Heart left ventricle (tissue), 16 donors: ENCODE data around the gene MAPK10. TPM values are rescaled to one million over a fixed set of nuclear protein-coding genes. Genes with fewer than 3 reads are reported as not detected.

ENCODE experiments used
- ATAC-seq, 4 donors: fragments of 200-7000 bp; cut with Tn5 transposase; one replicate each; pipeline ENCODE4 v1.9.1; 2020 to 2022; ENCODE audit warnings: moderate library complexity in 4 of 4, mild to moderate bottlenecking in 3 of 4, moderate number of reproducible peaks in 1 of 4
- DNase-seq, 5 donors: peaks; one replicate each; pipeline ENCODE4 v3.0.0-alpha.2; 2020
- H3K27ac ChIP-seq, 12 donors: fragments of 200-600 bp; sonication (generic) in 4 of 12; one replicate each; pipeline versions ENCODE4 v1.5.0 to v1.8.0; 2016 to 2022; ENCODE audit warnings: mild to moderate bottlenecking in 2 of 12
- H3K27me3 ChIP-seq, 9 donors: fragments of 200-600 bp; sonication (generic) in 2 of 9; one replicate each; pipeline versions ENCODE4 v1.5.1 to v1.8.0; 2016 to 2022; ENCODE audit warnings: mild to moderate bottlenecking in 3 of 9
- H3K36me3 ChIP-seq, 9 donors: fragments of 200-600 bp; sonication (generic) in 2 of 9; one replicate each; pipeline versions ENCODE4 v1.5.0 to v1.8.0; 2018 to 2022; ENCODE audit warnings: mild to moderate bottlenecking in 2 of 9
- H3K4me1 ChIP-seq, 12 donors: fragments of 200-600 bp; sonication (generic) in 4 of 12; one replicate each; pipeline versions ENCODE4 v1.5.0 to v1.8.0; 2016 to 2022; ENCODE audit warnings: mild to moderate bottlenecking in 3 of 12
- H3K4me3 ChIP-seq, 12 donors: fragments of 200-600 bp; sonication (generic) in 4 of 12; one replicate each; pipeline versions ENCODE4 v1.5.0 to v1.8.0; 2017 to 2022; ENCODE audit warnings: mild to moderate bottlenecking in 9 of 12, moderate library complexity in 4 of 12
- H3K9me3 ChIP-seq, 12 donors: fragments of 200-600 bp; sonication (generic) in 4 of 12; one replicate each; pipeline versions ENCODE4 v1.5.0 to v1.8.0; 2016 to 2022; ENCODE audit warnings: mild to moderate bottlenecking in 1 of 12
- CTCF ChIP-seq, 12 donors: fragments of 200-600 bp; sonication (generic) in 4 of 12; IDR thresholded peaks; one replicate each; pipeline versions ENCODE4 v1.5.0 to v1.8.0; 2018 to 2022; ENCODE audit warnings: antibody characterized with exemption in 12 of 12, mild to moderate bottlenecking in 5 of 12
- POLR2A ChIP-seq, 2 donors: fragments of 450-650 bp; IDR thresholded peaks; one replicate each; pipeline ENCODE4 v1.6.1; 2017; ENCODE audit warnings: antibody characterized with exemption in 2 of 2, mild to moderate bottlenecking in 2 of 2, moderate library complexity in 2 of 2
- WGBS, 4 donors: extraction: QIAGEN DNeasy Blood & Tissue Kit in 2 of 4; methylation state at CpG; one replicate each; pipeline versions ENCODE4 v1.1.5 to v1.1.7; 2013 to 2018; 5-methylcytosine and 5-hydroxymethylcytosine counted together
- intact Hi-C, 10 donors: fragments of 100-400 bp; cut with DNase I; formaldehyde crosslinking; loops; one replicate each; pipeline versions ENCODE4 v1.11.1 to v1.14.2; 2022
- long read RNA-seq, 3 donors: library from polyadenylated mRNA; unstranded; transcript quantifications; one replicate each; pipeline ENCODE4 v2.0.0, GENCODE V29; 2020 to 2021
- polyA plus RNA-seq, 2 donors: library from polyadenylated mRNA; stranded (reverse); fragments of 200-250 nt; gene quantifications; one replicate each; pipeline ENCODE4 v1.2.3, GENCODE V29; 2013
- total RNA-seq, 9 donors: library from RNA; depleted of rRNA in 2 of 9; stranded (reverse); fragments of >200 nt in 2 of 9; fragmentation: NEBNext Ultra II Directional in 3 of 9; extraction: Animal tissue kit (Norgen Biotek cat#: 25700) in 3 of 9; gene quantifications; one replicate each; pipeline versions ENCODE4 v1.1.0 to v1.2.4, GENCODE V29; 2016 to 2023
- donor health status: ischemic (EF 13 %, LVEDD 7.1; RV severe dilation, severe dysfunction).
- donor health status: healthy with polysubstance abuse.
- donor health status: DM: no; HTN: yes; CAD: no.
- donor health status: DM: no; HTN: no; CAD: no.
- donor health status: ischemic (EF 25% LVEDD 6.9; RV normal size, moderate dysfunction).
- donor health status: ischemic (EF 25% LVEDD 5.7; RV mildly dilated, moderate dysfunction).
- donor health status: healthy.
- donor health status: DM: yes; HTN: yes; CAD: no.
- donor health status: ischemic (EF 35%, LVEDD 5.7; RV mildly dilated, moderate dysfunction).
- donor health status: nonischemic (EF 11% LVEDD 7.7; RV severe dilation, severe dysfunction).
- donor health status: DM: yes; HTN: yes; CAD: no.
- donor health status: PGD.
- donor health status: ischemic (EF 29% LVEDD 5.4; RV normal size, mild dysfunction).
- donor health status: nonischemic (EF 23%, LVEDD 6.1; RV moderate dilation, normal function).

MAPK10 gene
- total RNA-seq (10 to 100 TPM in 1 of 9 donors, 1 to 10 TPM in 8; 1.5 to 14.1 (median 2.8) TPM), polyA plus RNA-seq (1 to 10 TPM in 1 of 2 donors, under 1 TPM in 1; 0.87 to 2.0 TPM)
- long read RNA-seq, donor 1, partial matches to known transcripts, result 0 of 1 reads
- long read RNA-seq, donor 1, other reads (novel, unspliced or antisense), result 1 of 1 reads
- long read RNA-seq, donor 2, partial matches to known transcripts, result 1 of 2 reads
- long read RNA-seq, donor 2, other reads (novel, unspliced or antisense), result 1 of 2 reads
- long read RNA-seq, donor 3, partial matches to known transcripts, result 0 of 1 reads
- long read RNA-seq, donor 3, other reads (novel, unspliced or antisense), result 1 of 1 reads

GRCh38 chr4:86359944-86360478 is at the start of gene MAPK10:
MAPK10 (minus strand) TSS chr4:86360053.
- ATAC-seq, result peak; percentile 91 to 98 (median 96)
- peaks cover 0 to 13% (median 0%) of the 10 kb centered on the region in 12 donors for H3K4me1 ChIP-seq
- peak; percentile 59 to 77 (median 63) for DNase-seq
- no peaks in the 10 kb centered on the region for H3K36me3 ChIP-seq
- TF ChIP-seq CTCF (IDR thresholded peaks at IDR 0.05) (no peak), POLR2A (IDR thresholded peaks at IDR 0.05) (no peak)
- no peaks in the 10 kb centered on the region for H3K9me3 ChIP-seq
- peak within 1 kb of the TSS in 1 of 12 donors; percentile 45 for H3K27ac ChIP-seq
- intact Hi-C loops, result no loop called here
- no peaks in the 10 kb centered on the region for H3K27me3 ChIP-seq
- H3K4me3 ChIP-seq, result peak within 1 kb of the TSS in 9 of 12 donors; percentile 22 to 44 (median 32)
- WGBS, 4 donors, result 7 to 17% (median 12%) methylated on average over 12 of the region's 12 CpGs

- TF ChIP-seq POLR2A (IDR thresholded peaks at IDR 0.05) (no peak), CTCF (IDR thresholded peaks at IDR 0.05) (no peak)
- intact Hi-C loops, result no loop called here
- 39 to 50% (median 45%) methylated on average over 6 of the region's 6 CpGs for WGBS, 4 donors
Measured at GRCh38 chr4:86403575-86403974, 43.7 kb upstream of the MAPK10 start.

GRCh38 chr4:86401826-86402225 is 42.0 kb upstream of the MAPK10 start:
- no peak overlapping the region for H3K27ac ChIP-seq
- H3K4me1 ChIP-seq, result no peaks in the 10 kb centered on the region
- TF ChIP-seq POLR2A (IDR thresholded peaks at IDR 0.05) (no peak), CTCF (IDR thresholded peaks at IDR 0.05) (no peak)
- intact Hi-C loops, result no loop called here
- H3K36me3 ChIP-seq, result no peaks in the 10 kb centered on the region
- WGBS, 4 donors, result 77 to 86% (median 83%) methylated on average over 2 of the region's 2 CpGs
- ATAC-seq (no peak), DNase-seq (no peak)
- no peaks in the 10 kb centered on the region for H3K27me3 ChIP-seq
- H3K4me3 ChIP-seq, result no peak overlapping the region
- H3K9me3 ChIP-seq, result no peaks in the 10 kb centered on the region

More at GRCh38 chr4:86403575-86403974, 43.7 kb upstream of the MAPK10 start:
- H3K4me3 ChIP-seq, result no peak overlapping the region
- peaks cover 0 to 6% (median 0%) of the 10 kb centered on the region in 12 donors for H3K9me3 ChIP-seq
- no peaks in the 10 kb centered on the region for H3K27me3 ChIP-seq
- no peak overlapping the region for H3K27ac ChIP-seq
- H3K36me3 ChIP-seq, result no peaks in the 10 kb centered on the region
- H3K4me1 ChIP-seq, result no peaks in the 10 kb centered on the region
- DNase-seq (no peak), ATAC-seq (no peak)

- no peak overlapping the region for H3K27ac ChIP-seq
- WGBS, 4 donors, result 63 to 74% (median 70%) methylated on average over 4 of the region's 4 CpGs
- no peaks in the 10 kb centered on the region for H3K36me3 ChIP-seq
- no peak for ATAC-seq
- no peaks in the 10 kb centered on the region for H3K9me3 ChIP-seq
- no peak for DNase-seq
- no peaks in the 10 kb centered on the region for H3K4me1 ChIP-seq
- intact Hi-C loops, result no loop called here
- H3K27me3 ChIP-seq, result no peaks in the 10 kb centered on the region
- TF ChIP-seq POLR2A (IDR thresholded peaks at IDR 0.05) (no peak), CTCF (IDR thresholded peaks at IDR 0.05) (no peak)
- H3K4me3 ChIP-seq, result no peak overlapping the region
Measured at GRCh38 chr4:86400216-86400615, 40.4 kb upstream of the MAPK10 start.
